ENCODE data around the gene ST8SIA1.

Gene ST8SIA1

GRCh38 chr12:22325218-22325617 is 9.3 kb downstream of the ST8SIA1 start:
- no peak for DNase-seq

DNA sequence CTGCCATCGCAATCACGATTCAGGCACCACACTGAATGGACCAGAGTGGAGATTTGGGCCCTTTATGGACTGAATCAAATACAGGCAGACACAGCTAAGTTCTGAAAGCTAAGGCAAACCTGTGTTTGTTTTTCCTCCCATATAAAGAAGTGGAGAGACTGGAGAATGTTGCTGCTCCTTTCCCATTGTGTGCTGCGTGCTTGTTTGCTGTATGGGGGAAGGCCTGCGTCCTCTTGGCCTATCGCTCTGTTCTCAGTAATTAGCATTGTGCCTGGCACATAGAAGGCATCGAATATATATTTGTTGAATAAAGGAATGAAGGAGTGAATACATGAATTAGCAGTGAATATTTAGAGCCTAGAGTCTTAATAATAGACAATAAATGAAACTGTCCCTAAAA is 12.4 kb downstream of the ST8SIA1 start:
- DNase-seq: no peak

DNA sequence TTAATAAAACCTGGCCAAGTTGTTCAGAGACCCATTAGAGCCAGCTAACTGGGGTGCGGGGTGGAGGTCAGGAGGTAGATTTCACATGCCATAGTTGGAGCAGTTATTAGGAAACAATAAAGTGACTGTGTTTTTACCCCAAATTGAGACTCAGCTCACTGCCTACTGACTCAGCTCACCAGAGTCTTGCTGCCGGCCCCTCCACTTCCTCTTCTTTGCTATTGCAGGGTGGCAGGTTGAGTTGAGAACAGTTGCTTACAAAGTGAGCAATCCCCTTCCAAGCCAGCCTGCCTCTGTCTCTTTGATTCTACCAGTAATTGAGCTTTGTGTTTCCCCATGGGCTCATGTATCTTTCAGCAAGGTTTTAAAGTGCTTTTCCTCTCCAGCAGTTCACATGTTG is 12.9 kb downstream of the ST8SIA1 start:
- no peak for DNase-seq

DNA sequence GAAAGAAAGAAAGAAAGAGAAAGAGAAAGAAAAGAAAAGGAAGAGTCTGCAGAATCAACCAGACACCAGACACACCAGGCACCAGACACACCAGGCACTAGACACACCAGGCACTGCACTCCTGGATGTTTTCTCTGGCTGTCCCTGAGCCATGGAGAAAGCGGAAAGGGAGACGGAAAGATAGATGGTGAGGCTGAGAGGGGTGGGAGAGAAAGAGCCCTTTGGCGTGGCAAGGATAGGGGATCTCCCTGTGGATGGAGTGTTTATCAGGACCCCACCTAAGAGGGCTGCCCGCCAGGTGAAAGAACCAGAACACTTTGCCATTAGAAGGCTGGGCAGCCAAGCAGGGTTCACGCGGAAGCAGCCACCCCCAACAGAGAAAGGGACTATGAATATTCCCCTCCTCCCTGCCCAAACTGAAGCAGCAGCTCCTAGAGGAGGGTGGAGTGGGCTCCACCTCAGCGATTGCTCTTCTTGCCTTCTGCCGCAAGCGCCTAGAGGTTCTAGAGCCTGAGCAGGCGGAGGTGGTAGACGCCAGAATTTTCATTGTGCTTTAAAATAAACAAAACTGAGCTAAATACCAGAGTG is 13.4 kb downstream of the ST8SIA1 start:
- DNase-seq: no peak

DNA sequence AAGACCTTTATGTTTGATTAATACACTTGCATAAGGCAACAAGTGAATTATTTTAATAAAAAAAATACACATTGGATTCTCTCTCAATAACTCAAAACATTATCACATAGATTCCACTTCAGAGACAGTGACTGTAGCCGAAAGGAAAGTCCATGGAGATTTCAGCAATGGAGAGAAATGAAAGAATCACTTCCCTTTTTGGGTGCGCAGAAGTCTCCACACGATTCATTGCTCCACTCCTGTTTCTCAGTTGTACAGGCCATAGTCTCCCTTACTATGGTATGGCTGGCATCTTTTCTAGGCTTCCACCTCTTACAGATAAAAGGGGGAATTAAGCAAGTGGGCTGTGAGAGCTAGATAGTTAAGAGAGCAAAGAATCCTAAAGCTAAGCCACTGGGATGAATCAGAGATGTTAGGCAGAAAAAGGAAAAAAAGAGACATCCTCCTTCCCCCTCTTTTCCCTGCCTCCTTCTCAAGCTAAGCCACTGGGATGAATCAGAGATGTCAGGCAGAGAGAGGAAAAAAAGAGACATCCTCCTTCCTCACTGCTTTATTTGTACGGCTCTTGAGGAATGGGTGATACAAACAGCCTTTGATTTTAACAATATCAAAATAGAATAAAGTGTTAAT is 16.3 kb downstream of the ST8SIA1 start:
- no peak for DNase-seq

DNA sequence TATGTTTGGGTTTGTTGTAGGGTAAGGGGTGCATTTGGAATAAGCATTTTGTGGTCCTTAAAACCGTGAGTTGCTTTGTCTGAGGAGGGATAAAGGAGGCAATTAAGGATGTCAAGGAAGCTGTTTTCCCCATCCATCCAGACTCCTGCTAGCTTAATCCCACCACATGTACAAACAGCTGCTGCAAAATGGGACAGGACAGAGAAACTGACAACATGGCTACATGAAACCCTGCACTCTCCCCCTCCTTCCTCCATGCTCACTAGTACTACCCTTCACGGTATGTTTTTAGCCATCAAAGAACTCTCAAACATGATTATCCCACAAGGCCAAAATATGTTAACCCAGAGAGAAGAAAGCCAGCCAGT is 20.6 kb downstream of the ST8SIA1 start:
- no peak for DNase-seq

- no peak for DNase-seq
These were observed 21.1 kb downstream of the ST8SIA1 start for GRCh38 chr12:22313286-22313962.

GRCh38 chr12:22312336-22312735 is 22.2 kb downstream of the ST8SIA1 start:
- DNase-seq: no peak

DNA sequence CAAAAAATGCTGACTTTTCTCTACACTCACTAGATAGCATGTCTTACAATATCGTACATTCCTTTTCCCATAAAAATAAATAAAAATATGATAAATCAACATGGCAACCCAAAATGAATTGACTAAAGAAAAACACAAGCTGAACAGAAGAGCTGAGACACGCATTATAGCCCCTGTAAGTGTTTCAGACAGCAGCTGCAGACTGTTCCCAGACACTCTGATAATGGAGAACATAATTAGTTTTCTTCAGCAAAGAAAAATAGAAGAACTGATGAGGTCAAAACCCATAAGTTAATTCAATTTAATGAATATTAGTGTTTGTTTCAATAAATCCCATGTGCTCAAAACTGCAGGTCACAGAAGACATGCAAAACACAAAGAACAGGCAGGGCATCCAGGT is 23.8 kb downstream of the ST8SIA1 start:
- DNase-seq: no peak

DNA sequence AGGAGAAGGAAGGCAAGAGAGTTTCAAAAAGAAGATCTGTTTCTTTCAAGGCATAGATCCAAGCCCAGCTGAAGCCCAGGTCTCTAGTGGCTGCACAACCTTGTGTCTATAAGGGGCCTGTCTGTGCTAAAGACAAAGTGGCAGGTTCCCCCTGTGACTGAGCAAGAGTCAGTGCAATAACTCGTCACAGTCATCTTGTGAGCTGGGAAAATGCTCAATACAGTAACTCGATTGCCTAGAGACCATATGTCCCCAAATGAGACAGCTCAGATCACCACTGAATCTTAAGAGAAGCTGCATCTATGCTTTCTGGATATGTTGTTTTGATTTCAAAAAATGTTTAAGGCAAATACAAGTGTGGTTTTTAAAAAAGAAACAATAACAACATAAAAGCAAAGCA is 24.2 kb downstream of the ST8SIA1 start:
- no peak for DNase-seq

DNA sequence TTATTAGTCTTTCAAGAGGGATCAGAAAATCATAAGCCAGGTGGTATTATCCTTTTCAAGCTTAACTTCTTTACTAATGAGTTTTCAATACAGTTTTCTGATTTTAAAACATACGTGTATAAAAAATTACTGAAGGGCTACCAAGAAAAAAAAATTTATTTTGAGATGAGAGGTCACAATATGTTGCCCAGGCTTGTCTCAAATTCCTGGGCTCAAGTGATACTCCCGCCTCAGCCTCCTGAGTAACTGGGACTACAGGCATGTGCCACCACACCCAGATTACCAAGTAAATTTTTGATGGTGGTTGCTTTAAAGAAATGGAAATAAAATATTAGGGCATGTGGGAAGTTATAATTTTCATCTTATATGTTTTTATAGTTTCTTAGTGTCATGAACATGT is 26.7 kb downstream of the ST8SIA1 start:
- DNase-seq: no peak

DNA sequence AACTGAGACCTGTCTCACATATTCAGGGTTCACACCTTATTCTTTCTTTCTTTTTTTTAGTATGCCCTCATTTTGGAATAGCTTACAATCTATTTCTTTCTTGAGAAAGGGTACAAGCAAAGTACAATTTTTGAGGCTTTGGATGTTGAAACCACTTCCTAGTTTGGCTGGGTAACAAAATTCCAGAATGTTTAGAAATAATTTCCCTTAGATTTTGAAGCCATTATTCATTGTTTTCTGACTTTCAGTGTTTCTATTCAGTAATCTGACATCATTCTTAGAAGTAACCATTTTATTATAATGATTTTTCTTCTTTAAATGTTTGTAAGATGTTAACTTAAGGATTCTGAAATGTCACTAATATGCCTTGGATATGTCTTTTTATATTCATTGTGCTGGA is 28.2 kb downstream of the ST8SIA1 start:
- DNase-seq: no peak

- no peak for DNase-seq
These were observed 30.2 kb downstream of the ST8SIA1 start for GRCh38 chr12:22304341-22304740.

DNA sequence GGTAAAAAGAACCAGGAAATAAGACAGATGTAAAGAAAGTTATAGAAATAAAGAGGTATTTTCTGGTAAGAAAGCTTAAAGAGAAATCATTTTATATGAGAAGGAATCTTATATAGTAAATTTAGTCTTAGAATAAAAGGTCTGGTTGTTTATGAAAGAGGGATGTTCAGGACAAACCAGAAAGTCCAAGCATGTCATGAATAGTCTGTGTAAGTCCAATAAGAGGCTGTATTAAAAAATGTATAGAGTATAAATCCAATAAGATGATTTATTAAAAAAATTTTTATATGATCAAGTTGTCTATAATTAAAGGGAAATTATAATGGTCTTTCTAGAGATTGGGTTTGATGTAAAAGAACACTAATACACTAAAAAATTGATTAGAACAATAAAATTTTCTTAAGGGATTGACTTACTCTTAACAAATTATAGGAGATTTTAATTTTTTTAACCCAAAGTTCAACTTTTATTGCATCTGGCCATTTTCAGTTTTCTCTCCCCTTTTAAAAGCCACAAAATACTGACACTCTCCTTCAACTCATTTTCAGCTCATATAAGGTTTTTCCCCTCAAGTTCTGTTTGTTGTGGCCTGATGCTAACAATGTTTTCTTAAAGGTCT is 35.1 kb downstream of the ST8SIA1 start:
- DNase-seq: no peak

GRCh38 chr12:22289250-22289649 is 45.3 kb downstream of the ST8SIA1 start:
- DNase-seq: no peak

GRCh38 chr12:22287776-22288621 is 46.5 kb downstream of the ST8SIA1 start:
- no peak for DNase-seq

DNA sequence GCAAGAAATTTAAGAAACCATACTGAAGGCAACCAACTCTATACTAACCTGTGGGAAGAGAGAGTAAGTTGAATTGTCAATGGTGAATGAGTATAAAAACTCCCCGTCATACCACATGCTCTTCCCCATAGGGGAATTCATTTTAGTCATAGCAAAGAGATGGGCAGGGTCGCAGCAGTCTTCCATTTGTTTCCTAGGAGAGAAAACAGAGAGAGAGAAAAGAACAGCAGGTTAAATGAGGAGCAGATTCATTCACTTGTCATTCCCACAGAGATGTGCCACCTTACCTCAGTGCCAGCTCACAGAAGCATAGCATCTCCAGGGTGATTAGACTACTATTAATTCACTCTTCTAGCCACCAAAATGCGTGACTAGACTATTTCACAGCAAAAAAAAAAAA is 47.4 kb downstream of the ST8SIA1 start:
- DNase-seq: no peak

- no peak for DNase-seq
These were observed 47.9 kb downstream of the ST8SIA1 start for GRCh38 chr12:22286569-22286968.

- no peak for DNase-seq
These were observed 48.7 kb downstream of the ST8SIA1 start for GRCh38 chr12:22285846-22286245.

DNA sequence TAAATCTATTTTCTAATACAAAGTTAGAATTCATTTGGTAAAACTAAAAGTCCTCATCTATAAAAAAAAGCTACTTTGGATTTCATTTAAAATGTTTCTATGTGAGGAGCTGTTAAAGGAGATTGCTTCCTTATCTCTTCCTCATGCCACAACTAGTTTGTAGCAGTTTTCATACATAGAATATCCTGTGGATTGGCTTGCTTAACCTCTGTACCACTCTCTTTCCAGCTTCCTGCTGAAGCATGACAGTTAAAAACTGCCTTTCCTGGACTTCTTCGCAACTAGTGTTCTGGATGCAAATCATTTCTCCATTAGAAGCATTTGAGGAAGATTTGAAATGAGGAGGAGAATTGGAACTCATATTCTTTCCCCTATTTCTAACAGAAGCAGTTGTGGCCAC is 49.6 kb downstream of the ST8SIA1 start:
- DNase-seq: no peak

DNA sequence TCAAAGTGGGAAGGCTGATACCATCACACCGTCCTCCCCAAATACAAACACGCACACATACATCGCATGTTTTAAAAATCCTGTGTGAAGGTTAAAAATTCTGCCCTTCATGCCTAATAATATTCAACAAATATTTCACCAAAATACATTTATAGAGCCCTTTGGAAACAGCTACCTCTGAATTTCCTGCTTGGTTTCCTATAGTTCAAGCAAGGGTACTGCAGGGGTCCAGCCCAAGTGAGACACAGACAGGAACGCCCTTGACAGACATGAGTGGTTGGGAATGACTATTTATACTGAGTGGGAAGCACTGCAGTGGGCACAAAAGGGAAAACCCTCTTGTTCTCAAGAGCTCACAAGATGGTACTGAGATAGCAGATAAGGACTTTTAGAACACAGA is 51.0 kb downstream of the ST8SIA1 start:
- no peak for DNase-seq

- DNase-seq: no peak
These were observed 51.5 kb downstream of the ST8SIA1 start for GRCh38 chr12:22283006-22283506.

DNA sequence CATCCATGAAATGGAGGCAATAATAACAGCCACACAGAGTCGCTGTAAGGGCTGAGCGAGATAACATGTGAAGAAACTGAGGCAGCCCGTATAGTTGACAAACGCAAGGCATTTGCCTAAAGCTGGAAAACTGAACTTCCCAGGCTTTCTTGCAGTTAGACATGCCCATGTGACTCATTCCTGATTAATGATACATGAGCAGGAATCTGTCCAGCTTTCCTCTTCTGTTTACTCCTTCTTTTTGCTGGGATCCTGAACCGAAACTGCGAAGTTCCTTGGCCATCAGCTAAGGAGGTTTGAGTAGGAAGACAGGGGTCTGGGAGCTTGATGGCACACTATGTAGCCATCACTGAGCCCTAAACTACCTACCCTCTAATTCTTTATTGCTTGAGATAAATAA is 52.2 kb downstream of the ST8SIA1 start:
- no peak for DNase-seq

All from GF-D8 (cell line).